Nephron (organoid): Measurements from ENCODE around the gene ALKBH3.

Experiments used
- H3K27ac Mint-ChIP-seq, 3 experiments: 2 replicates each; pipeline ENCODE4 v1.8.0; 2020; ENCODE audit warnings: mixed read lengths in 3 of 3, mild to moderate bottlenecking in 2 of 3, moderate library complexity in 1 of 3
- H3K27me3 Mint-ChIP-seq: 2 replicates; pipeline ENCODE4 v1.8.0; 2021; ENCODE audit warnings: low read depth, mild to moderate bottlenecking, moderate library complexity, mixed read lengths
- H3K36me3 Mint-ChIP-seq: 2 replicates; pipeline ENCODE4 v1.8.0; 2020; ENCODE audit warnings: low read depth, mixed read lengths
- H3K4me1 Mint-ChIP-seq: 2 replicates; pipeline ENCODE4 v1.8.0; 2020; ENCODE audit warnings: mixed read lengths
- H3K4me3 Mint-ChIP-seq, 3 experiments: 2 replicates each; pipeline ENCODE4 v1.8.0; 2020; ENCODE audit warnings: mild to moderate bottlenecking in 3 of 3, mixed read lengths in 3 of 3, moderate library complexity in 2 of 3
- H3K9me3 Mint-ChIP-seq: 2 replicates; pipeline ENCODE4 v1.8.0; 2020; ENCODE audit warnings: mixed read lengths
- CTCF ChIP-seq, 3 experiments: fragments of 200-600 bp; sonication (generic); IDR thresholded peaks; one replicate each; pipeline ENCODE4 v1.5.0; 2021; ENCODE audit warnings: antibody characterized with exemption in 3 of 3; ENCODE audit not compliant: unreplicated experiment in 3 of 3

The ALKBH3 gene

GRCh38 chr11:43898574-43898973, 17.9 kb downstream of the ALKBH3 start:
- Mint-ChIP-seq H3K4me3 (no peak overlapping the region), H3K27ac (no peak overlapping the region), H3K27me3 (no peaks in the 10 kb centered on the region), H3K9me3 (no peaks in the 10 kb centered on the region), H3K4me1 (peaks cover 10% of the 10 kb centered on the region), H3K36me3 (peaks cover 84% of the 10 kb centered on the region)
- TF ChIP-seq CTCF (IDR thresholded peaks at IDR 0.05; ENCODE audit: unreplicated experiment in 3 of 3) = no peak

- Mint-ChIP-seq H3K4me3 (no peak overlapping the region), H3K27ac (no peak overlapping the region), H3K27me3 (no peaks in the 10 kb centered on the region), H3K9me3 (no peaks in the 10 kb centered on the region), H3K36me3 (peaks cover 84% of the 10 kb centered on the region), H3K4me1 (peaks cover 9% of the 10 kb centered on the region)
- TF ChIP-seq CTCF (IDR thresholded peaks at IDR 0.05; ENCODE audit: unreplicated experiment in 3 of 3) = no peak
Measured at GRCh38 chr11:43899094-43899493, 18.5 kb downstream of the ALKBH3 start.

- Mint-ChIP-seq H3K4me3 (no peak overlapping the region), H3K36me3 (peaks cover 69% of the 10 kb centered on the region), H3K4me1 (peaks cover 21% of the 10 kb centered on the region), H3K27me3 (no peaks in the 10 kb centered on the region), H3K27ac (peak overlapping the region in 1 of 3 experiments; percentile 70), H3K9me3 (no peaks in the 10 kb centered on the region)
- TF ChIP-seq CTCF (IDR thresholded peaks at IDR 0.05; ENCODE audit: unreplicated experiment in 3 of 3) = no peak
Measured at GRCh38 chr11:43901551-43901950, 20.9 kb downstream of the ALKBH3 start.

- Mint-ChIP-seq H3K4me1 (peaks cover 21% of the 10 kb centered on the region), H3K9me3 (no peaks in the 10 kb centered on the region), H3K27me3 (no peaks in the 10 kb centered on the region), H3K4me3 (no peak overlapping the region), H3K36me3 (peaks cover 69% of the 10 kb centered on the region), H3K27ac (peak overlapping the region in 1 of 3 experiments; percentile 97)
- TF ChIP-seq CTCF (IDR thresholded peaks at IDR 0.05; ENCODE audit: unreplicated experiment in 3 of 3) = no peak
Measured at GRCh38 chr11:43903078-43903477, 22.4 kb downstream of the ALKBH3 start.

- Mint-ChIP-seq H3K4me1 (peaks cover 21% of the 10 kb centered on the region), H3K27ac (peak overlapping the region in 1 of 3 experiments; percentile 97), H3K4me3 (no peak overlapping the region)
Measured at GRCh38 chr11:43903969-43904368, 23.3 kb downstream of the ALKBH3 start.

More at GRCh38 chr11:43903969-43904368, 23.3 kb downstream of the ALKBH3 start:
- Mint-ChIP-seq H3K36me3 (peaks cover 66% of the 10 kb centered on the region), H3K9me3 (no peaks in the 10 kb centered on the region), H3K27me3 (no peaks in the 10 kb centered on the region)
- no peak for TF ChIP-seq CTCF (IDR thresholded peaks at IDR 0.05; ENCODE audit: unreplicated experiment in 3 of 3)
